Measurements from ENCODE around the gene DLG1. TPM values are rescaled to one million over a fixed set of nuclear protein-coding genes. Genes with fewer than 3 reads are reported as not detected.

DLG1 gene
- total RNA-seq, 1 experiment from 2014 or later: 121 TPM

DNA sequence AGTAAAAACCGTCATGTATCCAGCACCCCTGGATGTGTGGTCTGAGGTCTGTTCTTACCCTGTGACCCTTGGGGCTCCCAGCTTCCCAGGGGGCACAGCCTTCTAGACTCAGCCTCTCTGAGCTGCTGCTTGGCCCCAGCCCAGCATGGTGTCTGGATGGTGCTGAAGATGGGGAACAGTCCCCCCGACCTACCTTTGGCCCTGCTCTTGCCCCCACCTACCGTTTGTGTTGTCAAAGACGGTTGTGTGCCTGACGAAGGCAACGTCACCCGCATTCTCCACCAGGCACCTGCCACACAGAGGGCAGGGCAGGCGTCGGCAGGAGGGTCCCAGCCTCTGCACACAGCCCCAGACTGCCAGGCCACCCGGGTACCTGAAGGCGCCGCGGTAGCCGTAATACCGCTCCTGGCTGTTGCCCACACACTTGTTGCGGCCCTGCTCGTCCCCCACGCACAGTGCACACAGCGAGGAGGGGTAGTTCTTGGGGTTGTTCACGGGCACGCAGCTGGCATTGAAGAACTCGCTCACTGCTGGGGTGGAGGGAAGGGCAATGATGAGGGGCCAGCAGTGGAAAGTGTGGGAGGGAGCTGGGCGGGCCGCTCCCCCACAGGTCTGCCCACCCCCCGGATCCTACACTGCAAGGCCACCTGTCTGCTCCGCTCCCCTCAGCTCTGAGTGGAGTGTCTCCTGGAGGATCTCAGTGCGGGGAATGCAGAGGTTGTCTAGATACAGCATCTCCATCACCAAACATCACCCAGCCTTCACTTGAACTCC is 289.8 kb downstream of the DLG1 start:
- CTCF ChIA-PET: interaction anchor here (1.7 kb wide), 1 partner anchor 22 kb away, joined by 5 read pairs; no protein-coding TSS in a partner anchor
- Mint-ChIP-seq H3K27me3 (ENCODE audit: insufficient read depth, unreplicated experiment) (no peaks in the 10 kb centered on the region), H3K36me3 (ENCODE audit: insufficient read depth, unreplicated experiment) (no peaks in the 10 kb centered on the region), H3K4me1 (ENCODE audit: insufficient read depth, unreplicated experiment) (peaks cover 10% of the 10 kb centered on the region), H3K27ac (ENCODE audit: low read depth, unreplicated experiment) (no peak overlapping the region), H3K4me3 (ENCODE audit: unreplicated experiment) (no peak overlapping the region), H3K9me3 (ENCODE audit: unreplicated experiment) (no peaks in the 10 kb centered on the region)
- POLR2A ChIA-PET: no interaction called here
- DNase-seq (ENCODE audit: unreplicated experiment): no peak
- no TSS peak for BruUV-seq (replicated peaks)
- intact Hi-C loops (cut with micrococcal nuclease): loop anchor here (10.0 kb wide), 1 partner anchor 506 kb away; no protein-coding TSS in a partner anchor
- TF ChIP-seq, protein P1, sequence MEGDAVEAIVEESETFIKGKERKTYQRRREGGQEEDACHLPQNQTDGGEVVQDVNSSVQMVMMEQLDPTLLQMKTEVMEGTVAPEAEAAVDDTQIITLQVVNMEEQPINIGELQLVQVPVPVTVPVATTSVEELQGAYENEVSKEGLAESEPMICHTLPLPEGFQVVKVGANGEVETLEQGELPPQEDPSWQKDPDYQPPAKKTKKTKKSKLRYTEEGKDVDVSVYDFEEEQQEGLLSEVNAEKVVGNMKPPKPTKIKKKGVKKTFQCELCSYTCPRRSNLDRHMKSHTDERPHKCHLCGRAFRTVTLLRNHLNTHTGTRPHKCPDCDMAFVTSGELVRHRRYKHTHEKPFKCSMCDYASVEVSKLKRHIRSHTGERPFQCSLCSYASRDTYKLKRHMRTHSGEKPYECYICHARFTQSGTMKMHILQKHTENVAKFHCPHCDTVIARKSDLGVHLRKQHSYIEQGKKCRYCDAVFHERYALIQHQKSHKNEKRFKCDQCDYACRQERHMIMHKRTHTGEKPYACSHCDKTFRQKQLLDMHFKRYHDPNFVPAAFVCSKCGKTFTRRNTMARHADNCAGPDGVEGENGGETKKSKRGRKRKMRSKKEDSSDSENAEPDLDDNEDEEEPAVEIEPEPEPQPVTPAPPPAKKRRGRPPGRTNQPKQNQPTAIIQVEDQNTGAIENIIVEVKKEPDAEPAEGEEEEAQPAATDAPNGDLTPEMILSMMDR (IDR thresholded peaks at IDR 0.05; ENCODE audit: unreplicated experiment): no peak

DNA sequence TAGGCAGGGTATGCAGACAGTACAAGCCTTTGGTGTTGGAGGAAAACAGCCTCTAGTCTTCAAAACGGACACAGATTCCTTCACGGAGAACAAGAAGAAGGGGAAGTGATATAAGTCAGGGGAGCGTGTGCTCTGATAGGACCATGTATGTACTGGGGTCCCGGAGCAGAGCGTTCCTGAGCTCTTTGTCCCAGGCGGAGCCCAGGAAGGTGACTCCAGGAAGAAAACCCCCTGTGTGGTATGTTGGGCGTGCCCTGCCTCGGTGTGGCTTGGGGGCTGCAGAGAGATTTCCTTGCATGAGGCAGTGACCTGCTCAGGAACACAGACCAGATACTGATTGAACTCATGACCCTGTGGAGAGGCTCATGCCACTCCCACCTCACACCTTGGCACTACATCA is 290.5 kb downstream of the DLG1 start:
- no TSS peak for BruUV-seq (replicated peaks)
- no peaks in the 10 kb centered on the region for H3K36me3 Mint-ChIP-seq (ENCODE audit: insufficient read depth, unreplicated experiment)
- H3K9me3 Mint-ChIP-seq (ENCODE audit: unreplicated experiment): no peaks in the 10 kb centered on the region
- ChIA-PET POLR2A (no interaction called here), CTCF (no interaction called here)
- H3K27me3 Mint-ChIP-seq (ENCODE audit: insufficient read depth, unreplicated experiment): no peaks in the 10 kb centered on the region
- TF ChIP-seq, protein P1 (IDR thresholded peaks at IDR 0.05; ENCODE audit: unreplicated experiment): no peak
- peaks cover 10% of the 10 kb centered on the region for H3K4me1 Mint-ChIP-seq (ENCODE audit: insufficient read depth, unreplicated experiment)
- DNase-seq (ENCODE audit: unreplicated experiment): no peak
- no peak overlapping the region for H3K4me3 Mint-ChIP-seq (ENCODE audit: unreplicated experiment)
- intact Hi-C loops (cut with micrococcal nuclease): loop anchor here (10.0 kb wide), 1 partner anchor 507 kb away; no protein-coding TSS in a partner anchor
- no peak overlapping the region for H3K27ac Mint-ChIP-seq (ENCODE audit: low read depth, unreplicated experiment)

DNA sequence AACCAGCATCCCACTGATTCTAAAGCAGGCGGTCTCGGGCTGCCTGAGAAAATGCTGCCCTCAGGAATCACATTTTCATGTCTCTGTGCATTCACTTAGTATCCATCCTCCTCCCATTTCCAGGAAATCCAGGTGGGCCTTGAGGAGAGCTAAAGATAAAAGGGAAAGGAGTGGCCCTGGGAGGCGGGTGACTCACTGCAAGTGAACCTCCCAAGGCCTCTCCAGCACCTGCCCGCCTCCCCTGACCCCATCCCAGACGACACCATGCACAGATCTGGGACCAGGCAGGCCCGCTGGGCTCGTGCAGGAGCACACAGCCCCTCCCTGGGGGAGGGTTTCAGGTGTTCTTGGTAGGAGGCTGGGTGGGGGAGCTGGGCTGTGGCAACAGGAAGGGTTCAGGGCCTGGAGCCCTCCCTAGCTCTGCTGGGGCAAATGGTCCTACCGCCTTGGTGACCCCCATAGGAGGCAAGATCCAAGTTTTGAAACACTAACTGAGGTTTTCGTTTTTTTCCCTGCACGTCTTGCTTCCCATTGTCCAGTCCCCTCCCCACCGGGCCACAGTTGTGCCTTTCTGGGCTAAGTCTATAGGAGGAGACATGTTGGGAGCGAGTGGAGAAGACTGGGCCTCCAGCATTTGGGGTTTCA is 291.0 kb downstream of the DLG1 start:
- no peak overlapping the region for H3K27ac Mint-ChIP-seq (ENCODE audit: low read depth, unreplicated experiment)
- H3K9me3 Mint-ChIP-seq (ENCODE audit: unreplicated experiment): no peaks in the 10 kb centered on the region
- H3K4me3 Mint-ChIP-seq (ENCODE audit: unreplicated experiment): no peak overlapping the region
- ChIA-PET POLR2A (no interaction called here), CTCF (no interaction called here)
- H3K27me3 Mint-ChIP-seq (ENCODE audit: insufficient read depth, unreplicated experiment): no peaks in the 10 kb centered on the region
- TF ChIP-seq, protein P1 (IDR thresholded peaks at IDR 0.05; ENCODE audit: unreplicated experiment): no peak
- intact Hi-C loops (cut with micrococcal nuclease): loop anchor here (10.0 kb wide), 1 partner anchor 507 kb away; no protein-coding TSS in a partner anchor
- no TSS peak for BruUV-seq (replicated peaks)
- H3K4me1 Mint-ChIP-seq (ENCODE audit: insufficient read depth, unreplicated experiment): peaks cover 10% of the 10 kb centered on the region
- DNase-seq (ENCODE audit: unreplicated experiment): peak; percentile 32
- no peaks in the 10 kb centered on the region for H3K36me3 Mint-ChIP-seq (ENCODE audit: insufficient read depth, unreplicated experiment)

DNA sequence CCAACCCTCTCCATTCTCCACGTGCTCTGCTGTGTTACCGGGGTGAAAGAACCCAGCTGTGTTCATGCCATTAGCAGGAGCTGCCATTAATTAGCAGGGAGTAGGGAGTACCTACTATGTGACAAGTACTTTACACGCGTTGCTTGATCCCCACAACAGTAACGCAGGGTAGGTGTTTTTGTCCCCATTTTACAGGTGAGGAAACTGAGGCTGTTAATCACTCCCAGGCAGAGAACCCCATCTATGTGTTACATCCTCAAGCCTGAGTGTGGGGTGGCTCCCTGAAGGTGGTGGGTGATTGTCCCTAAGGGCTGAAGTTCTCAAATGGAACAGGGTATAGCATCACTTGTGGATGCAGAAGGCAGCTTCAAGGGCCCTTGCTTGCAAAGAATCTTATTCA is 291.6 kb downstream of the DLG1 start:
- ChIA-PET POLR2A (no interaction called here), CTCF (interaction anchor here (0.6 to 0.8 kb wide), 2 partner anchors 9 to 21 kb away, joined by 3 to 4 read pairs; no protein-coding TSS in a partner anchor)
- H3K9me3 Mint-ChIP-seq (ENCODE audit: unreplicated experiment): no peaks in the 10 kb centered on the region
- no peak overlapping the region for H3K27ac Mint-ChIP-seq (ENCODE audit: low read depth, unreplicated experiment)
- intact Hi-C loops (cut with micrococcal nuclease): loop anchor here (10.0 kb wide), 1 partner anchor 508 kb away; no protein-coding TSS in a partner anchor
- TF ChIP-seq, protein P1 (IDR thresholded peaks at IDR 0.05; ENCODE audit: unreplicated experiment): no peak
- BruUV-seq (replicated peaks): no TSS peak
- no peaks in the 10 kb centered on the region for H3K27me3 Mint-ChIP-seq (ENCODE audit: insufficient read depth, unreplicated experiment)
- no peak for DNase-seq (ENCODE audit: unreplicated experiment)
- H3K4me1 Mint-ChIP-seq (ENCODE audit: insufficient read depth, unreplicated experiment): peaks cover 10% of the 10 kb centered on the region
- H3K36me3 Mint-ChIP-seq (ENCODE audit: insufficient read depth, unreplicated experiment): no peaks in the 10 kb centered on the region
- no peak overlapping the region for H3K4me3 Mint-ChIP-seq (ENCODE audit: unreplicated experiment)
